Brain microvascular endothelial cell (primary cell): Measurements from ENCODE around the gene PRR11.

Experiments used
- DNase-seq: peaks from one replicate; pipeline ENCODE4 v3.0.0-alpha.2; 2020
- H3K27ac ChIP-seq: fragments of 250-450 bp; sonication (Bioruptor Pico); 2 replicates; pipeline ENCODE4 v1.5.1; 2020; ENCODE audit warnings: mild to moderate bottlenecking, moderate library complexity
- H3K27me3 ChIP-seq: fragments of 250-450 bp; sonication (Bioruptor Pico); replicated peaks from 2 replicates; pipeline ENCODE4 v1.5.1; 2020; ENCODE audit warnings: mild to moderate bottlenecking
- H3K36me3 ChIP-seq: fragments of 250-450 bp; sonication (Bioruptor Pico); replicated peaks from 2 replicates; pipeline ENCODE4 v1.5.1; 2020; ENCODE audit warnings: mild to moderate bottlenecking
- H3K4me3 ChIP-seq: 2 replicates; pipeline ENCODE4 v1.5.1; 2011; ENCODE audit warnings: low read depth, mild to moderate bottlenecking, control low read depth, low read length, moderate library complexity
- CTCF ChIP-seq: IDR thresholded peaks from 2 replicates; pipeline ENCODE4 v1.5.1; 2011; ENCODE audit warnings: low read depth, mild to moderate bottlenecking, moderate library complexity, low read length, control low read depth, inconsistent platforms; ENCODE audit errors: missing control alignments
- in situ Hi-C: cut with HindIII; loops from 2 replicates; pipeline ENCODE4 v1.10.0; 2017; ENCODE audit warnings: low sequenced_read_pairs, low pct_ligation_motif_present

The PRR11 gene

GRCh38 chr17:59180626-59181025, 25.1 kb downstream of the PRR11 start:
- in situ Hi-C loops: no loop called here
- Histone ChIP-seq H3K36me3 (peaks cover under 1% of the 10 kb centered on the region), H3K27me3 (no peaks in the 10 kb centered on the region), H3K27ac (no peak overlapping the region), H3K4me3 (no peak overlapping the region)
- TF ChIP-seq CTCF: no peak
- DNase-seq: no peak

GRCh38 chr17:59181481-59181880, 25.9 kb downstream of the PRR11 start:
- H3K27ac ChIP-seq: no peak overlapping the region
- in situ Hi-C loops: no loop called here
- DNase-seq: no peak
- H3K36me3 ChIP-seq: peaks cover 2% of the 10 kb centered on the region
- no peak overlapping the region for H3K4me3 ChIP-seq
- TF ChIP-seq CTCF: no peak
- no peaks in the 10 kb centered on the region for H3K27me3 ChIP-seq

DNA sequence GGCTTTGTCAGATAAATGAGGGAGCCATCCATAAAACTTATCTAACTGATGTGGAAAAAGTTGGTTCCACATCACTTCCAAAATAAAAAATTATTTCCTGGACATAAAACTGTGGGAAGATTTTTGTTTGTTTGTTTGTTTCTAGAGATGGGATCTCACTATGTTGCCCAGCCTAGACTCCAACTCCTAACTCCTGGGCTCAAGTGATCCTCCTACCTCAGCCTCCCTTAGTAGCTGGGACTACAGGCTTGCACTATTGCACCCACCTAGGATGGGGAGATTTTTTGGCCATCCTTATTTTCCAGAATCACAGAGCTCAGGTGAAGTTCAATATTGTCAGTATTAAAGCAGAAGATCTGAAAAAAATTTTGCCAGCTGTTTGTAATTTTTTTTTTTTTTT, 30.5 kb downstream of the PRR11 start:
- no peak for TF ChIP-seq CTCF
- no peak overlapping the region for H3K27ac ChIP-seq
- H3K4me3 ChIP-seq: no peak overlapping the region
- no peaks in the 10 kb centered on the region for H3K27me3 ChIP-seq
- no peak for DNase-seq
- peaks cover 2% of the 10 kb centered on the region for H3K36me3 ChIP-seq
- in situ Hi-C loops: no loop called here

DNA sequence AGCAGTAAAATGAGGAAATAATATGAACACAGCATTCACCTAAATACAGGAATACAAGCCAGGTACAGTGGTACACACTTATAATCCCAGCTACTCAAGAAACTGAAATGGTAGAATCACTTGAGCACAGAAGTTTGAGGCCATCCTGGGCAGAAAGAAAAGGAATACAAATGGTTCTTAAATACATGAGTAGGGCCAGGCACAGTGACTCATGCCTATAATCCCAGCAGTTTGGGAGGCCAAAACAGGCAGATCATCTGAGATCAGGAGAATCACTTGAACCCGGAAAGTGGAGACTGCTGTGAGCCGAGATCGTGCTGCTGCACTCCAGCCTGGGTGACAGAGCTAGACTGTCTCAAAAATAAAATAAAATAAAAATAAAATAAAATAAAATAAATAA, 31.3 kb downstream of the PRR11 start:
- in situ Hi-C loops: no loop called here
- H3K36me3 ChIP-seq: peaks cover 2% of the 10 kb centered on the region
- H3K4me3 ChIP-seq: no peak overlapping the region
- no peak overlapping the region for H3K27ac ChIP-seq
- no peak for TF ChIP-seq CTCF
- H3K27me3 ChIP-seq: no peaks in the 10 kb centered on the region
- DNase-seq: no peak

GRCh38 chr17:59190806-59191205, 35.3 kb downstream of the PRR11 start:
- Histone ChIP-seq H3K4me3 (no peak overlapping the region), H3K27ac (no peak overlapping the region), H3K27me3 (no peaks in the 10 kb centered on the region), H3K36me3 (no peaks in the 10 kb centered on the region)
- in situ Hi-C loops: no loop called here
- DNase-seq: no peak
- no peak for TF ChIP-seq CTCF

GRCh38 chr17:59193336-59193862, 37.9 kb downstream of the PRR11 start:
- no peak for DNase-seq
- H3K4me3 ChIP-seq: no peak overlapping the region
- no peaks in the 10 kb centered on the region for H3K27me3 ChIP-seq
- no peak for TF ChIP-seq CTCF
- H3K36me3 ChIP-seq: no peaks in the 10 kb centered on the region
- in situ Hi-C loops: no loop called here
- no peak overlapping the region for H3K27ac ChIP-seq
